Left renal pelvis (tissue), 4 donors: Measurements from ENCODE around the gene NAA25. TPM values are rescaled to one million over a fixed set of nuclear protein-coding genes. Genes with fewer than 3 reads are reported as not detected.

ENCODE experiments used
- DNase-seq, 4 donors: peaks; one replicate each; pipeline ENCODE4 v3.0.0-alpha.2; 2013; ENCODE audit warnings: low read depth in 4 of 4, low spot score in 3 of 4
- polyA plus RNA-seq, 4 donors: library from polyadenylated mRNA; unstranded; fragments of 120-200 nt; gene quantifications; one replicate each; pipeline ENCODE4 v1.2.1, GENCODE V29; 2013; ENCODE audit not compliant: insufficient read length in 4 of 4

Gene NAA25
- 10 to 100 TPM; 13.4 to 26.4 (median 24.5) TPM for polyA plus RNA-seq

DNA sequence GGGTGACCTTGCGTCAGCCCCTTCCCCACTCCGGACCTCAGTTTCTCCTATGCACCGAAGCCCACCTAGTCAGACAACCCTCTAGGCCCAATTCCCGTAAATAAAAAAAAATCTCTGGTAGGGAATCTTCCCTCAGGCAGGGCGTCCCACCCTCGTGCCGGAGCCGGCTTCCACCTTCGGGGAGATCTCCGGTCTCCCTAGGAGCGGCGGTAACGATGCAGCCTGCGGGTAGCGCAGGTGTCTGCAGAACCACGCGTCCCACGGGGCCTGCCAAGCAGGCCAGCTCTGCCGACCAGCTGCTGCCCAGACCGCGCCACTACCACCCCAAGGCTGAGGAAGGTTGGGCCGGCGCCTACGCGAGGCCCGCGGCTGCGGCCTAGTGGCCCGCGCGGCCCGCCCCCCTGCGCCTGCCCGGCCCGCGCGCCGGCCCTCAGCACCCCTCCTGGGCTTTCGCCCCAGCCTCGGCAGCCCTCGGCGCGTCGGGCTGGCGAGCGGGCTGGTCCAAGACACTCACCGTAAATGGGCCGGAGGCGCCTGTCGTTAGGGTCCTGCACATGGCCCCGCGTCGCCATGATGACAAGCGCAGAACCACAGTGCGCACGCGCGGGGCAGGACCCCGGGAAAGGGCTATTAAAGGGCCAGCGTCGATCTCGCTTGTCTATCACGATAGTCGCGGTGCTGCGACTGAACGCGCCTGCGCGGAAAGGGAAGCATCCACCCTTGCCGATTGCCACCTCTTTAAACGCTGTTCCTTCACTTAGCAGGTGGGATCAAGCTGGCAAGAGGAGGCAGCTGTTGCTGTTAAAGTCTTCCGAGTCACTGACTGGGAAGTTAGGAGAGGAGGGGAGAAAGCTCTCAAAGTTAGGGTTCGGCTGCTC, at the start of gene NAA25:
TSS of gene NAA25 (minus strand) at position 582 of the 878 bp plus-strand sequence. CDS start at position 572, 10 bp downstream.
- peak; percentile 78 to 82 (median 80) for DNase-seq

DNA sequence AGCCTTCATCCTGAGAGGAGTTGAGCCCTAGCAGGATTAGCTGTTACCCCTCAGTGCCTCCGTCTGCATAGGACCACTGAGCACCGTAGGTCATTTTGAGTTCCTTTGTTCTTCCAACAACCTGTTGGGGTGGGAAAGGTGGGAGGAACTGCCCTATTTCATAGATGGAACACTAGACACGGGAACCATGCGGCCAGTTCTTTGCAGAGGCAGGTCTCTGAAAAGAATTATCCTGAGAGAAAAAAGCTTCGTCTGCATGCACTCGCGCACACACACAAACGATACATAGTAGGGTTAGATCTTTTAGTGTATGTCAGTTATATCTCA, 45.3 kb upstream of the NAA25 start:
- peak in 1 of 4 donors; percentile 30 for DNase-seq

DNA sequence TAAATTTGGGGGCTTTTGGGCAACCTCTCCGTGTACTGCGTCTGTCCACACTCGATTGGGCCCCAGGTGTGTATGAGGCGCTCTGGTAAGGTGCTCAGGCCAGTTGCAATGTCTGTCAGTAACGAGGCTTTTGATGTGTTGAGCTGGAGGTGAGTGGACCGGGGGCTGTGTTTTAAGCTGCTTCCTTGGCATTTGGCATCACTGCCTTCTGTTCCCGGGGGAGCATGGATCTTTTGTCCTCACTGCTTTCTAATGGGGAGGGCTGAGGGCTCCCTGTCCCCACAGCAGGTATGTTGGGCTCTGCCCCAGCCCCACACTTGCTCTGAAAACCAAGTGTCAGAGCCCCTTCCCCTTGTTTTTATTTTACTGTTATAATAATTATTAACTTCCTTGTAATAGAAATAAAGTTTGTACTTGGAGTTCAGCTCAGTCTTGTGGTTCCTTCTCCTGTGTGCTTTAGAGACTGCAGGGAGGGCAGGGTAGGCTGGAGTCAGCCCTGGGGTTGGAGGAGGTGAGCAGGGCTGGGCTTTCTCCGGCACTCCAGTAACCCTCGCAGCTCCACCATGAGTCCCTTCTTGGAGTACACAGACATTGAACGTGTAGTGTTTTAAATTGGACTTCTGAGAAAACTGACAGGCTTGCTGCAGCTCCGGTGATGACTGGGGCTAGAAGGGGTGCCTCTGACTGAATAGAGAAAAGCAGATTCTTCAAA, 44.8 kb upstream of the NAA25 start:
- no peak for DNase-seq

DNA sequence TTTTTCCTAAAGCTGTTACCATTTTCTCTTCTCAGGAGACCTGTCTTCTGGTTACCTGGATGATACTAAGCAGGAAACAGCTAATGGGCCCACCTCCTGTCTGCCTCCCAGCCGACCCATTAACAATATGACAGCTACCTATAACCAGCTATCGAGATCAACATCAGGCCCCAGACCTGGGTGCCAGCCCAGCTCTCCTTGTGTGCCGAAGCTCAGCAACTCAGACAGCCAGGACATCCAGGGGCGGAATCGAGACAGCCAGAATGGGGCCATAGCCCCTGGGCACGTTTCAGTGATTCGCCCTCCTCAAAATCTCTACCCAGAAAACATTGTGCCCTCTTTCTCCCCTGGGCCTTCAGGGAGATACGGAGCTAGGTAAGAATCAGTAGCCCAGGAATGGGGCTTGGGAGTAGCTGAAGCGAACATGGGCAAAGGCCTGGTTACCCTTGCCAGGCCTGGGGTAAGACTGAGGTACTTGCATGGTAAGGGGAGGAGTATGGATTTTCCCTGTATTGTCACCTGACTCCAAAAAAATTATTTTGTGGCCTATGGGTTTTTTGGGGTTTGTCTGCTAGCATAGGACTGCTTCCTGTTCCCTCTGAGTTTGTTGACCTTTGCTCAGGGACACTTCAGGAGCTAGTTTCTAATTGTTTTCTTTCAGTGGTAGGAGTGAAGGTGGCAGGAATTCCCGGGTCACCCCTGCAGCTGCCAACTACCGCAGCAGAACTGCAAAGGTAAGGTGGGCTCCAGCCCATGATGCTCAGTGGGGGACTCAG, 43.4 kb upstream of the NAA25 start:
- DNase-seq, result no peak

DNA sequence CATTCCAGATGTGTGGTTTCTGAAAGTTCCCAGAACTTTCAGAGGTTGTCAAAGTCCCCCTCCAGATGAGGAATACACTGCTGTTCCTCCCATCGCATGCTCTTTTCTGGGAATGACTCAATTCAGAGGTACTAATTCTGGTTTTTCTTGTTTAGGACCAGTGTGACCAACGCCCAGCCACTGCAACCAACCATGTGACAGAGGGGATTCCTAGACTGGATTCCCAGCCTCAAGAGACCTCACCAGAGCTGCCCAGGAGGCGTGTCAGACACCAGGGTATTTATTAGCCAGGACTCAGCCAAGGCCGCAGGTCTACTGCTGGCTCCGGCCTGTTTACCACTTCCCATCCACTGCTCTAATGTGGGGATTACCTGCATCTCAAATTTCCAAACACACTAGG, 41.0 kb upstream of the NAA25 start:
- no peak for DNase-seq

DNA sequence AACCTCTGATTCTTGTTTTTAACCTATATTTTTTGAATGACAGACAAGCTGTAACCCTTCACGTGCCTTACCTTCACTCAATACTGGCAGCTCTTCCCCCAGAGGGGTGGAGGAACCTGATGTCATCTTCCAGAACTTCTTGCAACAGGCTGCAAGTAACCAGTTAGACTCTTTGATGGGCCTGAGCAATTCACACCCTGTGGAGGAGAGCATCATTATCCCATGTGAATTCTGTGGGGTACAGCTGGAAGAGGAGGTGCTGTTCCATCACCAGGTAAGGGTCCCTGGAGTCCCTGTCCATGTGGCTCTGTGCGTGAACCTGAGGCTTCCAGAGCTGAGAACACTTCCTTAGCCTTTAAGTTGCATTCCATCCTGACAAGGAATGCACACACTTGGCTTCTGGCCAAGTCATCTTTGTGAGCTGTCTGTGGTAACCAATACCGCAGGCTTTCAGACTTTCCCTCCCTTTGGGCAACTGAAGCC, 39.5 kb upstream of the NAA25 start:
- no peak for DNase-seq

DNA sequence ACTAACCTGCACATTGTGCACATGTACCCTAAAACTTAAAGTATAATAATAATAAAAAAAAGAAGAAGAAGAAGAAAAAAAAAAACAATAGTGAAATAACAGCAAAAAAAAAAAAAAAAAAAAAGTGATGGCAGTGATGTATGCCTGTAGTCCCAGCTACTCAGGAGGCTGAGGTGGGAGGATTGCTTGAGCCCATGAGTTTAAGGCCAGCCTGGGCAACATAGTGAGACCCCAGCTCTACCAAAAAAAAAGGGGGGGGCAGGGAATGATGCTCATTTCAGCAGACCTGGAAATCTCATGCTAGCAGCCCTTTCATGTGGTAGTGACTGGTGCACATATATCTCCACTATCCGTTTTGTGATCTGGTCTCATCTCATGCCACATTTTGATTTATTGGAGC, 37.5 kb upstream of the NAA25 start:
- DNase-seq, result no peak

DNA sequence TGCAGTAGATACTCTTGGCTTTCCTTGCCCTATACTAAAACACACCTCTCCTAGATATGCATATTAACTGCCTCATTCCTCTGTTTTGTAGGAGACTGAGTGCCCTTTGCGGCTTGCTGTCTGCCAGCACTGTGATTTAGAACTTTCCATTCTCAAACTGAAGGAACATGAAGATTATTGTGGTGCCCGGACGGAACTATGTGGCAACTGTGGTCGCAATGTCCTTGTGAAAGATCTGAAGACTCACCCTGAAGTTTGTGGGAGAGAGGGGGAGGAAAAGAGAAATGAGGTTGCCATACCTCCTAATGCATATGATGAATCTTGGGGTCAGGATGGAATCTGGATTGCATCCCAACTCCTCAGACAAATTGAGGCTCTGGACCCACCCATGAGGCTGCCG, 32.1 kb upstream of the NAA25 start:
- DNase-seq, result no peak

DNA sequence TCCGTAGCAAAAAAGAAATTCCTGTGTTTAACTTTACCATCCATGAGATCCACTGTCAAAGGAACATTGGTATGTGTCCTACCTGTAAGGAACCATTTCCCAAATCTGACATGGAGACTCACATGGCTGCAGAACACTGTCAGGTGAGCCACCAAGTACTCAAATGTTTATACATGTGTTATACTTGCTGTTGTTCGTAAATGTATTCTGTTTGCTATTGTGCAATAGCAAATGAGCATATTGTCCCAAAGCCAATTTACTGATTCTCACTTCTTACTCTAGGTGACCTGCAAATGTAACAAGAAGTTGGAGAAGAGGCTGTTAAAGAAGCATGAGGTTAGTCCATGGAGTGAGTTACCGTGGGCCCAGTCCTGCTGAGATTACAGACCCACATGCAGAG, 26.1 kb upstream of the NAA25 start:
- DNase-seq, result no peak

DNA sequence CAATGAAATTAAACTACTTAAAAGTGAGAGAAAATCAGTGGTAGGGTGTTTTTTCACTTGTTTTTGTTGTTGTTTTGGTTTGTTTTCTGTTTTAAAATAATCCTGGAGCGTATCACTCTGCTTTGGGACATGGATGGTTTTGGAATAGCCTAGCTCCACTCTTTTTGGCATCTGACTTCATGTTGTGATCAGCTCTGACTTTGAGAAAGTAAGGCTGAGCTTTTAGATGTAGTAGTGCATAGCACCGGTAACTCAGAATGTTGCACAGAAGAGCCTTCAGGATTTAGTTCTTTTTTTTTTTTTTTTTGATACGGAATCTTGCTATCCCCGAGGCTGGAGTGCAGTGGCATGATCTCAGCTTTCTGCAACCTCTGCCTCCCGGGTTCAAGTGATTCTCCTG, 24.8 kb upstream of the NAA25 start:
- DNase-seq, result no peak

DNA sequence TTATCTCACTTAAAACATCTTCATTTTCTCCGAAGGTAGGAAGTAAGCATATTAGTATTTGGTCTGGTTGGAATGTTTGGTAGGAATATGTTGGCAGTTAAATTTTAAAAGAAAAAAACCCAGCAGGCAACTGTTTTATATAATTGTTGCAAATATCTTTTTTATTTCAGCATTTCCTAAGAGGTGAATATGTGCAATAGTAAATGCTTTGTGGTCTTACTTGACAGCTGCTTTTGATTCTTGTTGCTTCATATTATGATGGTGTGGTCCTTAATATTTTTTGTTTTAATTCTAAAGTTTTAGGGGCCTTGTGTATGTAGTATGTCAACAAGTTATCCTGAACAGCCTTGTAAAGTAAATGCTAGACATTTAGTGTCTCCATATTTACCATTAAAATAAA, 23.1 kb upstream of the NAA25 start:
- no peak for DNase-seq

DNA sequence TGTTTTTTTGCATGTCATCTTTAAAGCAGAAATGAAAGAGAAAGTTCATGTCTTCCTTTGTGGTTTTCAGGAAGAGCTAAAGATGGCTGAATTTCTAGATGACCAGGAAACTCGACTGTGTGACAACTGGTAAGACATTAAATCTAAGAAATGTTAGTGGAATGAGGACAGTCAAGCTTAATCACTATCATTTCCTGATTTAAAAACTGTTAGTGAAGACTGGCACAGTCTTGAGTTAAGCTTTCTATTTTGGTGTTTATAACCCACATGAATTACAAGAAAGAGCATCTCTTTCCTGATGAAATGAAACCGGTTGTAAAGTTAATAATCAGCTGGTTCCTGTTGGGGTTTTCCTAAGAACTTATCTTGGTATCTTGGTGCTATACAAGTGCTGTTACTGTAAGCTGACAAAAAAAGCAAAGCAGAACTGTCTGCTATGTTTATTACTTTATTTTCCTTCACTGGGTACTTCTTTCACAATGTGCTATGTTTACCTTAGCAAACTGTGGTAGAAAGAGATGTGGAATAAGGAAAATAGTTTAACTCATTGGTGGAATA, 21.9 kb upstream of the NAA25 start:
- no peak for DNase-seq

DNA sequence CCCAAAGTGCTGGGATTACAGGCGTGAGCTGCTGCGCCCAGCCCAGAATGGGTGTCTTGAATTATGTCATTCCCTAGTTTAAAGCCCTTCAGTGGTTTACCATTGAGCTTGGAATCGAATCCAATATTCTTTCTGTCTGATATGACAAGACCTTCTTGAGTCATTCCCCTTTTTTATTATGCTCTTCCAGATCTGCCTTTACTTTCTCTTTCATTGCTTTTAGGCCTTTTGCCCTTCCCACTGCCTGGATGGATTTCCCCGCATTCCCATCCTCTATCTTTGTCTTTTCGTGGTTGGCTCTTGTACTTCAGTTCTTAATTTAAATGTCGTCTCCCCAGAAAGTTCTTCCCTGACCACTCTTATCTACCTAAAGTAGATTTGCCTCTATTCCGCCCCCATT, 18.3 kb upstream of the NAA25 start:
- DNase-seq, result no peak

DNA sequence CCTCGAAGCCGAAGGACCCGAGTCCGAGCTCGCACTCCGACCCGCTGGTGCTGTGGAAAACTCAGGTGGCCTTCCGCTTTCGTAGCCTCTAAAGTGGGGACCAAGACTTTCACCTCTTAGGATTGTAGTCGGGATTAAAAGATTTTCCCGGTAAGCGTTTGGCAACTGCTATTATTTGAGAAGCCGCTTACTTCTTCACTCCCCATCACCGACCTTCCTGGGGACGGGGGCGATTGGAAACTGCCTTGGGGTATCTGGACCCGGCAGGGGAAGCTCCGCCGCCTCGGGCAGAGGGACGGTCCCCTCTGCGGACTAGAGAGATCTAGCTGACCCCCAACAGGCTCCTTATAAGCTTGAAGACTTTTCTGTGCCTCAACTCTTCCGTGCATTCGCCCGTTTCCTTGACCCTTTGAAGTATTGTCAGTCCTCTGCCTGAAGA, 17.4 kb upstream of the NAA25 start:
- DNase-seq, result no peak

DNA sequence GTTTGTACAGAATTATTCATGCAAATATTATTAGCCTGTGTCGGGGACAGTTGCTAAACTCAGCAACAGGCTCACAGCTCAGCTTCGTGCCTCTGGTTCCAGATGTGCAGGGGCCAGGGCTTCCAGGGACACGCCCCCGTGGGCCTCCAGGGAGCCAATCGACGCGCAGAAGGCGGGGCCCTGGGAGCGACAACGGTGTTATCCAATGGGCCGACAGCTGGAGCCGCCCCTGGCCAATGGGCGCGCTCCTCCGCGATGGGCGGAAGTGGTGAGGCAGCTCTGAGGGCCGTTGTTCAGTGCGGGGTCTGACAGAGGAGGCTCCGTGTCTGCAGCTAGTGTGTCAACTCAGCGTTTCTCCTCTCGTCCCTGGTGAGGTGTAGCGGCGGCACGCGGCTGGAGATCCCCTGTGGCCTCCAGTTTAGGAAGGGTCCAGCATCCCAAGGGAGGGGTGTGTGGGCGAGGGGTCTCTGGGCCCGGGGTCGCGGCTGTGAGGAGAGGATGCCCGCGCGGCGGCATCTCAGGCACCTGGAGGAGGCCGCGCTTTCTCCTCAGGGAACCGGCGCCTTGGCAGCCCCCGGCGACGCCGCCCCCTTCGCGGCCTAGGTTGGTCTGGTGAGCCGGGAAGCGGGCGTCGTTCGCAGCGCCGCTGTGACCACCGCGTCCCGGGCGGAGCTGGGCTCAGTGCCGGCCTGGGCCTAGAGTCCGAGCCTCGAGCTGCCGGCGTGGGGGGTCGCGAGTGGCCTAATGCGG, 16.8 kb upstream of the NAA25 start, which contains the start of gene TRAFD1:
TSS of gene TRAFD1 (plus strand) at position 311 of the 750 bp plus-strand sequence. CDS start 4,963 bp downstream, outside the sequence.
- peak; percentile 90 to 94 (median 92) for DNase-seq

DNA sequence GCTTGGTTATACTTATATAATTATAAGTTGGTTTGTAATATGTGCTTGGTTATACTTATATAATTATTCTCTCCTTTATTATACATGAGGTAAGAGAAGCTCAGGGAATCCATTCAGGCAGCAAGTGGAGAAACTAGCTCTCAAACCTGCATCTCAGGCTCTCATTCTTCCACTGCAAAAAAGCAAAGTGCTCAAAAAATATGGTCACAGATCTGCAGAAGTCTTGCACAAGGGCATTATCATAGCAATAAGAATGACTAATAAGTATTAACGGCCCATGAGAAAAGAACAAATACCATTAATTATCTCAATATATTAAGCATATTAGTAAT, 16.3 kb upstream of the NAA25 start:
- DNase-seq, result no peak

DNA sequence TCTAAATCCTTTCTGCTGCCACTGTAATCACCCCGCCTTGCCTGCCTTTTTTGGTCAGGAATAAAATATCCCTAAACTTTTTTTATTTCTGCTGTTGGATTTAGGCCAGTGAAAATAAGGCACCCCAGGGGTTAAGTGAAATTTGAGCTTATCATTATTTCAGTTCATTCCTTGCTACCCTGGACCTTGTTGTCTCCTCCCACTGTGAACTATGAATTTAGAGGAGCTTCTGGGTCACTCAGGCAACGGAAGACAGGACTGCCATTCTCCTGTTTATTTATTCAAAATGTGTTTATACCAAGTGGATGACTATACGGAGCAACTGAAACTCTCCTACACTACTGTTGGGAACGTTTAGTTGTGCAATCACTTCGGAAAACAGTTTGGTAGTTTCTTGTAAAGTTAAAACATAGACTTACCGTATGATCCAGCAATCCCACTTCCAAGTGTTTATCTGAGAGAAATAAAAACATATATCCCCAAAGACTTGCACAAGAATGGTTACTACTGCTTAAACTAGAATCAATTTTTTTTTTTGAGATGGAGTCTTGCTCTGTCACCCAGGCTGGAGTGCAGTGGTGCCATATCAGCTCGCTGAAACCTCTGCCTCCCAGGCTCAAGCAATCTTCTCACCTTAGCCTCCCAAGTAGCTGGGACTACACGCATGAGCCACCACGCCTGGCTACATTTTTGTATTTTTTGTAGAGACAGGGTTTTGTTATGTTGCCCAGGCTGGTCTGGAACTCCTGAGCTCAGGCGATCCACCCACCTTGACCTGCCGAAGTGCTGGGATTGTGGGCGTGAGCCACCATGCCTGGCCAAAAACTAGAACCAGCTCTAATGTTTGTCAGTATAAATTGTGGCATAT, 14.5 kb upstream of the NAA25 start:
- DNase-seq, result no peak

DNA sequence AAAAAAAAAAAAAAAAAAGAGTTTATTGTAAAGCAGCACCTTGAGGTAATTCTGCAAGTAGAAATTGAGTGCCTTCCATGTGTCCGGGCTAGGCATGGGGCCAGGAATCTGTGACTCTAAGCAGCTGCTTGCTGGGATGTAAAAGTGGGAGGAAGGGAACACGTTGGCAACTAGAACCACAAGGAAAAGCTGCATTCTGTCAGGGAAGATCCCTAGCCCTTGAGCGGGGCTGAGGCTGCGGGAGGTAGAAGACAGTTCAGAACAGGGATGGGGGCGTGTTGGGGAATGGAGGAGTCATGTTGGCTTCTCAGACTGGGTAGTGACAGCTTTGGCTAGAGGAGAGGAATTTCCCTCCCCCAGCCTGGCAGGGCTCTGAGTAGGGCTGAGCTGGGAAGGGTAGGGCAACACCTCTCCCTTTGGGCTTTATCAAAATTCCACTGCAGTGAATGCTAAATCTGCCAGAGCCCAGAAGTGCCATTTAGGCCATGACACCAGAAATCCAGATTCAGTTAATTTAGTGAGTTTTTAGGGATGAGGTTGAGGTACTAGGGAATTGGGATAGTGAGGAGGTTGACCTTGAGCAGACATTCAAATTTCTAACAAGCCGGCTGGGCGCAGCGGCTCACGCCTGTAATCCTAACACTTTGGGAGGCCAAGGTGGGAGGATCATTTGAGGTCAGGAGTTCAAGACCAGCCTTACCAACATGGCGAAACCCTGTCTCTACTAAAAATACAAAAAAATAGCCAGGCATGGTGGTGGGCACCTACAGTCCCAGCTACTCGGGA, 13.4 kb upstream of the NAA25 start:
- DNase-seq, result no peak
